Measurements from ENCODE around the gene HIVEP3. TPM values are rescaled to one million over a fixed set of nuclear protein-coding genes. Genes with fewer than 3 reads are reported as not detected.

HIVEP3 gene
- total RNA-seq, 1 experiment from 2014 or later = 3.1 TPM

DNA sequence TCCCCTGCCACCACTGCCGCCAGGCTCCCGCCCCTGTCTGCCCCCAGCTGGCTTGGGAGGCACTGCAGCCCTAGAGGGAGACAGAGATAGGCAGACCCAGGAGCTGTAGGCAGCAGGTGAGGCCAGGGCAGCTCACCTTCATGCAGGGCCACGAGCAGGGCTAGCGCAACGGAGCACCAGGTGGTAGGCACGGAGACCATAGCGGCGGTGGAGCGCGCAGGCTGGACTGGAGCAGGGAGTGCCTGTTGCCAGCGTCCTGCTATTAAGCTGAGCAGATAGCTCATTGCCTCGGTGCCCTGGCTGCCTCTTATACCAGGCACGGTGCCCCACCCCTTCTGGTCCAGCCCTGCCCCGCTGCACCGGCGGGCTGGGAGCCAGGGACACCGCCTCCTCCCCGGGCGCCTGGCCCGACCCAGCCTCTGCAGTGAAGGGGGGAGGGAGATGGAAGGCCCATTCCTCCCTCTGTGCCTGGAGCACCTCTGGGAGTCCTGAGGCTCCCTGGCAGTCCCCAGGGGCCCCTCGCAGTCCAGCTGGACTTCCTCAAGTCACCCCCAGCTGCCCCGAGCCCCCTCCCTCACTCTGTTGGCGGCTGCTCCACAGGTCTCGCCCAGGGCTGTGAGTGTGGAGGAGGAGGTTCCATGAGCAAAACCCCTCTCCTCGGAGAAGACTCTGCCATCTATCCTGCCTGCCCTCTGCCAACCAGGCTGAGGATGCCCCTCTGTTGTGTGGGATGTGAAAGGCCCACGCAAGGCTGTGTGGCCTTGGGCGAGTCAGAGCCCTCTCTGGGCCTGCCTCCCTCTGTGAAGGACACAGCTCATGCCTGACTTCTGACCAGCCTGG is 434.1 kb downstream of the HIVEP3 start, which contains the start of gene EDN2:
Gene EDN2, minus strand, starts transcription at position 282 of the 840 bp plus-strand sequence. Its CDS starts 82 bp downstream, at position 200.
- DNase-seq (ENCODE audit: low spot score) = peak; percentile 50

DNA sequence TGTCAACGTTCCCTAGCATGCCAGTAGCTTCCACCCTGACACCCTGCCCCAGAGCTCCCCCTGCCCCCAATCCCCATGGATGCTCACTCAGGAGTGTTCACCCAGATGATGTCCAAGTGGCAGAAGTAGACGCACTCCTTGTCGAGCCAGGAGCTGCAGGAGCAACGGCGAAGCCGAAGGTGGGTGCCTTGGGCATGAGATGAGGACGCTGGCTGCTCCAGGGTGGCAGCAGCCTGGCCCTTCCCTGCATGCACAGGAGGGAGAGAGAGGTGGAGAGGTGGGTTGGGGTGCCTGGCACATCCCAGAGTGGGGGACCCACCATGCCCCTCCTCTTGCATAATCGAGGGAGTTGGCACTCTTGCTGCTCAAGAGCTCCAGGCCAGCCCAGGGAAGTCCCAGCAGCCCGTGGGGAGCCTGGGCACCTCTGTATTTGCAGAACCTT is 434.7 kb downstream of the HIVEP3 start:
- no peak for DNase-seq (ENCODE audit: low spot score)

DNA sequence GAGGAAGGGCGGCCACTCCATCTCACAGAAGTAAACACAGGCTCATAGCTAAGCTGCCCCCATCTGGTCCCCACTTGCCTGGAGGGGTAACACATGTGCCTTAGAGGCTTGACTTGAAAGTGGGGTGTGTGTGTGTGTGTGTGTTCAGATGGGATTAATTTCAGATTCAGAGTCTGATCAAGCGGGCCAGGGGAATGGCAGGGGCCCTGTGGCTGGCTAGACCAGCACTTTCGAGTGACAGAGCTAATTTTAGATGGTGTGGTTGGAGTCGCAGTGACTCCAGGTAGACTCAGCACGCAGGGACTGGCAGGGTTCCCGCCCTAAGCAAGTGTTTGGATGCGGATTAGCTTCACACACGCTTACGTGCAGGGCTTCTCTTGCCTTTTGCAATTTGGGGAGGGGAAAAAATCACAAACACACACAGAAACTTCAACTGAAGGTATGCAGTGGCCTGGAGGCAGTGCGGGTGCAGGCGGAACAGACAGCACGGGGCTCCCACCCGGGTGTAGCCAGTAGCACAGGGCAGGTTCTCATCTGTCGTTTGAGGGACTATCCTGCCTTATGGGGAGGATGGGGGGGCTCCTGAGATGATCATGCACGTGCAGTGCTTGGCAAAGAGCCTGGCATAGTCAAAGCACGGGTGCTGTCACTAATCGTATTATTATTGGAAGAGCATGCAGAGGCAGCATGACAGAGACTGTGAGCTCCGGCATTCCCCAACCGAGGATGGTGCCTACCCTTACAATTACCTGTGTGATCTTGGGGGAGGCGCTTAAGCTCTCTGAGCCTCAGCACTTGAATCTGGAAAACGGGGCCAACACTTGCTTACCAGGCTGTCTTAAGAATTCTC is 435.5 kb downstream of the HIVEP3 start:
- no peak for DNase-seq (ENCODE audit: low spot score)

DNA sequence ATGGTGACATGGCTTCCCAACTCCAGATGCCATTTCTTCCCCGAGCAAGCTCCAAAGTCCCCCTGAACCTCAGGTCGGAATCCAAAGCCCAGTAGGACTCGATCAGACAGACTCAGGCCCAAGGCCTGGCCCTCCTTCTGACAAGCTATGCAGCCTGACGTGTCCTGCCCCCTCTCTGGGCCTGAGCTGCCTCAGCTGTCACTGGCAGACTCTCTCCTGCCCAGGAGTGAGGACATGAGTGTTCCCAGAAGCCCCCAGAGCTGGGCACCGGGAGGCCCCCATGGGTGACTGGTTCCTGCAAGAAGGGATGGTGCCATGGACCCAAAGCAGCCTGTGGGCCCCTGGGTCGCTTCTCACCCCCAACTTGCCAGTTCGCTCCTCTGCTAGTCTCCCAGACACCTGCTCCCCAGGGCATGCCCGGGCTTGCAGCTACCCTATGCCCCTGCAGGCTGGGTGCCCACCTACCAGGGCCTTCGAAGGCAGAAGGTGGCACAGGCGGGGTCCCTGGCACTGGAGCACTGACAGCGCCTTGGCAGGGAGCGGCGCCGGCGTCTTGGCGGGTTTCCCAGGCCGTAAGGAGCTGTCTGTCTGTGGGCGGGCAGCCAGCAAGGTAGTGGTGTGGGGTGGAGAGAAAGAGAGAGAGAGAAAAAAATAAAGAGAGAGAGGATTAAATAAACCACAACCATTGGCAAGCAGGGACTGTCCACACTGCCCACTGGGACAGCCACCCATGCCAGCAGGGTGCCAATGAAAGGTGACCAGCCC is 436.5 kb downstream of the HIVEP3 start:
- DNase-seq (ENCODE audit: low spot score) = peak; percentile 81

DNA sequence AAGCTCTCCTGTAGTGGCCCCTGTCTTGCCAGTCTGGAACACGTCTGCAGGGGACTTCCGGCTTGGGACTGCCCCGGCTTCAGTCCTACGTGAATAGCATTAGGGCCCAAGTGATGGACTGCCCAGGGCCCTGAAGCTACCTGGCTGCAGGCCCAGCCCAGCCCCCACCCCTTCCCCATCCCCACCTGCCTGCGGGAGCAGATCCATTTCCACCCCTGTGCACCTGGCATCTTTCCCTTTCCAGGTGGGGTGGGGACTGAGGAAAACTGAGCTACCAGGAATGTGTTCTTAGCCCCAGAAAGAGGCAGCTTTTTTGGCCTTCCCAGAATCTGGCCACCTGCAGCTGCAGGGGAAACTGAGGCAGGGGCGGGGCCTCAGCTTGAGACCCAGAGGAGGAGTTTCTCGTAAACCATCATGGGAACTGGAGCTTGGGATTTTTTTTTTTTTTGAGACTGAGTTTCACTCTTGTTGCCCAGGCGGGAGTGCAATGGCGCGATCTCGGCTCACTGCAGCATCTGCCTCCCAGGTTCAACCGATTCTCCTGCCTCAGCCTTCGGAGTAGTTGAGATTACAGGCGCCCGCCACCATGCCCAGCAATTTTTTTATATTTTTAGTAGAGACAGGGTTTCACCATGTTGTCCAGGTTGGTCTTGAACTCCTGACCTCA is 437.5 kb downstream of the HIVEP3 start:
- no peak for DNase-seq (ENCODE audit: low spot score)

DNA sequence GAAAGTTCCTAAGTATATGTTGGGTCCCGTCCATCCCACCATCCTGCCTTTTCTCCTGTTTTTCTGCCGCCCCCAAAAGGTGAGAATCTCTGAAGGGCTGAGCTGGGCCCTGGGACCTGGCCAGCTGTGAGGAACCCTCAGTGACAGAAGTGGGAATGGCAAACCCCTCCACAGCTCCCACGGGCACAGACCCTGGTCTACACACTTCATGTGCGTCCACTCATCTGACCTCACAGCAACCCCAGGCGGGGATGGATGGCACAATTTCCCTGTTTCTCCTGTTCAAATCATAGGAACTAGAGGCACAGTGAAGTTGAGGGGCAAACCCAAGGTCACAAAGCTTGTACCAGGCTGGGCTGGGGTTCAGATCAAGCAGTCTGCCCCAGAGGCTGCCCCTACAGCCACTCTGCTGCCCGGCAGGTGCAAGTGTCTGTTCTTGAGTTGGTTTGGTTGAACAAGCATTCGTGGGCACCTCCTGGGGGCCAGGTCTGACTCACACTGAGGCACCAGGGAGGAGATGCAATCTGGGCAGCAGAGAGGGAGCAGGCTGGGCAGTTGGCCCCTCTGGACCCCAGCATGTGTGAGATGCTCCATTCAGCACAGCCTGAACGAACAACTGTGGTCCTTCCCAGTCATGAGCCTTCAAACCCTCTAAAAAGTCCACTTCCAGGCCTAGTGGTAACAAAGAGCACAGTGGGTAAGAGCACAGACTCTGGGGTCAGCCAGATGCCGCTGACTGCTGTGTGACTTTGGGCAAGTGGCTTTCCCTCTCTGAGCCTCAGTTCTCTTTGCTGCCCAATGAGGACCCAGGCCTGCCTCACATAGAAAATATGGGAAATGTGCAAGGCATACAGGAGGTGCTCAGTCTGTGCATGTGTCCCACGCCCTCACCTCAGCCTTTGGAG is 438.3 kb downstream of the HIVEP3 start:
- DNase-seq (ENCODE audit: low spot score) = no peak

DNA sequence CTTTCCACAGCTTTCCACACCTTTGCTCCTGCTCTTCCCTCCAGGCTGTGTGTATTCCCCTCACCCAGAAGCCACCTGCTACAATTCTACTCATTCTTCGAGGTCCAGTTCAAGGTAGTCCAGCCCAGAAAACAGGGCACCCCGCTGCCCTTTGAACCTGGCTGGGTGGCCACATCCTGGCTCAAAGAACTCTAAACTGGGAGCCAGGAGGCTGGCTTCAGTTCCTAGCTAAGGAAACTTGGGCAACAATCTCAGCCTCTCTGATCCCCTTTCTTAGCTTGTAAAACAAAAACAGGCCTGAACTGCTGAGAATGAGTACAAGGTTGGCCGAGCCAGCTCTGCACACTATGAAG is 438.9 kb downstream of the HIVEP3 start:
- no peak for DNase-seq (ENCODE audit: low spot score)

DNA sequence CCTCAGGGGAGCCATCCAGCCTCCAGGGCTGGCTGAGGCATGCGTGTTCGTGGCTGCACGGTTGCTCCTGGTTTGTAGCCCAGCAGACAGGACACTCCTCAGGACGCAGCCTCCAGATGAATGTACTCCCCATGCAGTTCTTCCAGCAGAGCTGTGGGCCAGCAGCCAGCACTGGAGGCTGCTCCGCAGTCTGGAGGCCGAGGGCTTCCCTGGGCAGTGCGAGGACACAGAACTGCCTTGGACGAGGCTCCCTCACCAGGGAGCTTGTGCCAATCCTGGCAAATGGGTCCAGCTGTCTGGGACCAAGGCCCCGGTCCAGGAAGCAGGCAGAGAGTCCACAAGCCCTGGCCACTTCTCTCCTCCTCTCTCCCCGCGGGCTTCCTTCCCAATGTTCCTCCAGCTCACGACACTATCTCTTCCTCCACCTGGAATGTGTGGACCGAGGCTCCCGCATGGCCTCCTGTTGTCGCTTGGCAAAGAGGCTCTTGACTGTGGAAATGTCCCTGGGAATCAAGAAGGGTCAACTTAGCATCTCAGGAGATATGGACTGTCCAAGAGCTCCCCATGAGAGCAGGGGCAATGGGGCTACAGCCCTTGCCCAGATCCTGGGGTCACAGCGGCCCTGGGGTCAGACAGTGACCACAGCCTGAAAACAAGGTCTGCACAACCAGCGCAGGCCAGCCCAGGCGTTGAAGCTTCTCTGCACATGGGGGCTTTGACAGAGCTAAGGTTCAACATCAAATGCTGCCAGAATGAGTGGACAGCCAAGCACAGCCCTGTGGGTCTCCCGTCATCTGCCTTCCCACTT is 439.5 kb downstream of the HIVEP3 start:
- DNase-seq (ENCODE audit: low spot score) = no peak

DNA sequence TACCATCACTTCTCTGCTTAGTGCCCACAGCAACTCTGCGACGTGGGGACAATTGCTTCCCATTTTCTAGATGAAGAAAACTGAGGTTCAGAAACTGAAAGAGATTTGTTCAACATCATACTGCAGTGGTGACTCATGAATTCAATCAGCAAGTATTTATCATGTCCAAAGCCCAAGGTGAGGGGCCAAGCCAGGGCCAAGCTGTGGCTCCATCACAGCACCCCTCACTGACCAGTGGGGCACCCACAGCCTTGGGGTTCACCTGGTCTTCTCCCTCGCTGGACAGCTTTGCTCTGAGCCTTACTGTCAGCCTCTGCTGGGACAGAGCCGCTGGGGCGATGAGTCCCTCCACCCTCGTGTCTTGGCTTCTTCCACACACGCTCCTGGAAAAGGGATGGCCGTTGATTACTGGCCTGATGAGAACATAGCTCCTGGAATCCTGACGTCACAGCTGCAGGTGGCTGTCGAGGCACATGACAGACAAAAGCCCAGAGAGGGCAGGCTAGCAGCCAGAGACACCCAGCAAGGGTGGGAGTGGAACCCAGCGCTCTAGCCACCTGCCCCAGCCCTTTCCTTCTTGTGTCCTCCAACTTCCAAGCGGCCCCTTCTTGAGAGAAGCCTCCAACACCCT is 440.5 kb downstream of the HIVEP3 start:
- no peak for DNase-seq (ENCODE audit: low spot score)

DNA sequence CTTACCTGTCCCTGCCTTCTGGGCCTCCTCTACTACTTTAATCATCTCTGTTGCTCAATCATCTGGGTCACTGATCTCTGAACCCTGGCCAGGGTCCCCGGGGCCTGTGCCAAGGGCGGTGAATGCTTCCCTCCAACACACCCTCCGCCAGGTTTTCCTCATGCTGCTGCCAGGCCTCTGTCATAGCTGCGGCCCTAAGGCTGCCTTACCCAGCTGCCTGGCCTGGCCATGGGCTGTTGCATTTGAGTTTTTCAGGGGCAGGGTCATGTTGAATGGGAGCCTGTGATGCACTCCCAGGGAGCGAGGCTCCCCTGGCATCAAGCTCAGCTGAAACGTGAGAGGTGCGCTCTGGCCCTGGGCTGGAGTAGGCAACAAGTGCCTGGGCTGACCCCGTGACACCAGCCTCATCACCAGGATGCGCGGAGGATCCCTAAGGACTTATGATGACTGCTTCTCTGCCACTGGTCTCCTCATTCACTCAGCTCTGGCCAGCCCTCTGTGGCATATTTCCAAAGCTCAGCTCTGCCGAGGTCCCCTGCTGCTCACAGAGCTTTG is 441.8 kb downstream of the HIVEP3 start:
- no peak for DNase-seq (ENCODE audit: low spot score)

DNA sequence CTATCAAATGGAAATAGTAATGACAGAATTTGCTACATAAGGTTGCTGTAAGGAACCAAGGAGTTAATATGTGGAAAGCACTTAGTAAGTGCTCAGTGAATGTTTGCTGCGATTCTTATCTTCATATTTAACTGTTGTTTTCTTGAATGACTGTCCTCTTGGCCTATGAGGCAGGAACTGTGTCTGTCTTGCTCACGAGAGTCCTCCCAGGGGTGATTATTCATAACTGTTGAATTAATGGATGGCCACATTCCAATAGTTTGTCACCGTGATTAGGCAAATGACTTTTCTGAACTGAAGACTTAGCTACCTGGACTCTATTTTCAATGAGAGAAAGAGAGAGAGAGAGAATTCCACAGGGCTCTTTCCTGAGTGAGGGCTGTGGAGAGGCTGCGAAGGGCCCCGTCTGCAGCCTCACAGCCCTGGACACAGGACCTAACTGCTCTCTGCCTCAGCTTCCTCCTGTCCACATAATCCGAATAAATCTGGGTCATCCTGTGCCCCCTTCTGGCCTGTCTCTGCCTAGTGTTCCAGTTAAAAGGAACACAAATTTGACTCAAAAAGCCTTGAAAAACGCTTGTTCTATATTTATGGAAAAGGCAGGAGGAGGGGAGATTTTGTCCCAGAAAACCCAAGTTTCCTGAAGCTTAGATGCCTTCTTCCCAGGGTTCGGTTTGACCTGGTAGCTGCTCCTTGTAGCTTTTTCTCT is 442.7 kb downstream of the HIVEP3 start:
- no peak for DNase-seq (ENCODE audit: low spot score)

DNA sequence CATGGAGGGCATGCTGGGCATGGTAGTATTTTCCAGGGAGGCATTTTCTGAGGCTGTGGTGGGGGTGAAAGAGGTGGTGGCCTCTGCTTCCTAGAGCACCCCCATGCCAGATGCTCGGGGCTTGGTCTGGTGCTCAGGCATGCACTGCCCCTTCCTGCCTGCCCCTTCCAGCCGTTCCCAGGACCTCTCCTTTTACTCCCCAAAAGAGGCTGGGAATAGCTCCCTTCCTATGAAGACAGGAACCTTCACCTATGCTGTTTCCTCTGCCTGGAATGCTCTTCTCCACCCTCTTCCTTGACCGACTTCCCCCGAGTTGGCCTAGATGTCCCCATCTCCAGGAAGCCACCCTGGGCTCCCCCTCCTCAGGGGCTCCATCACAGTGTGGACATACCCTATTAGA is 443.4 kb downstream of the HIVEP3 start:
- DNase-seq (ENCODE audit: low spot score) = no peak

DNA sequence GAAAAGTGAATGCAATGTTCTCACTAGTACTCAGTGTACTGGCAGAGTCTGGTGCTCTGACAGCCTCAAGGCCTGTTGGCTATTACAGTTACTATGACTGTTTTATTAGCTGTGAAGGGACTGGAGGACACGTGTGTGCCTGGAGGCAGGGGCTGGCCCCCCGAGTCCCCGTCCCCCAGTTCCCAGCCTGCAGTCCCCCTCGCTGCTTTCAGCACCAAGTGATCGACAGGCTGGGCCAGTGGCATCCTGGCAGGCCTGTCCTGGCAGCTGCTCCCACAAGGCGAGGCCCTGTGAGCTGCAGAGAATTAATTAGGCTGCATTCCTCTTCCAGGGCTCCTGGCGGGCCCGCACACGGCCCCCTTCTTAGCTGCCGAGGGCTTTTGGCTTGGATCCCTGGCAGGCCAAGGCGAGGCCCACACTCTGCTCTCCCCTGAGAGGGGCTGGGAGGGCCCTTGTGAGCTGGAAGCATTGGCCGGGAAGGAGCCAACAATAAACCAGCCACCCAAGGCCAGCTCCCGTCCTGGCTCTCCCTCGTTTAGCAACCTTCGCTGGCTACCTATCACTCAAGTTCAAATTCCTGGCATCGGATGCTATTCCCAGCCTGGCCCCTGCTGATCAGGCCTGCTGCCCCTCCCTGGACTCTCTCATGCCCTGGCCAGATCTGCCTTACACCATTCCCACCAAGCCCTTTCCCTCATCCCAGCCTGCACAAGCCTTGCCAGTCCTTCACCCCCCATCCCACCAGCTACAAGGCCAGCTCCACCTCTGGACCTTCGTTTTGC is 444.0 kb downstream of the HIVEP3 start:
- no peak for DNase-seq (ENCODE audit: low spot score)

DNA sequence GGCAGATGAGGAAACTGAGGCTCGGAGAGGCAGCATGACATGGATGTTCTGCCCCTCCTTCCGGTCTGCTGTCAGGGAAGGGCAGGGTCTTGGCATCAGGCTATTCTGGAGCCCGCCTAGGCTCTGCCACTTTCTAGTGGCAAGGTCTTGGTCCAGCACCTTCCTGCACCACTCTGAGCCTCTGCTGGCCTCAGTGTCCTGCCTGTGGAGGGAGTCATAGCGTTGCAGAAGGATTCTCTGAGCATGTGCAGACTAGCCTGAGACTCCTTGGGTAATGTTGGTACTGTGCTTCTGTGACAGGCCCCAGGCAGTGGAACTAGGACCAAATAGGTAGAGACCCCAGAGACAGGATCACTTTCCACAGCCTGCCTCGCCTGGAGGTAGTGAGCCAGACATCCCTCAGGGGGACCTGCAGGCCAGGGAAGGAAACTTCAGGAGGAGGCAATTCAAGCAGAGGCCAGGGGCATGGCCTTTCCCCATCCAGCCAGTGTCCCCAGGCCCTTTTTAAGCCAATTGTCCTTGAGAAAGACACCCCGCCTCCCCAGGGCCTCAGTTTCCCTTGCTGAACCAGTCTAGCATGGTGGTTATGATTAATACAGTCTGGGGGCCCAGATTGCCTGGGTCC is 444.9 kb downstream of the HIVEP3 start:
- no peak for DNase-seq (ENCODE audit: low spot score)

DNA sequence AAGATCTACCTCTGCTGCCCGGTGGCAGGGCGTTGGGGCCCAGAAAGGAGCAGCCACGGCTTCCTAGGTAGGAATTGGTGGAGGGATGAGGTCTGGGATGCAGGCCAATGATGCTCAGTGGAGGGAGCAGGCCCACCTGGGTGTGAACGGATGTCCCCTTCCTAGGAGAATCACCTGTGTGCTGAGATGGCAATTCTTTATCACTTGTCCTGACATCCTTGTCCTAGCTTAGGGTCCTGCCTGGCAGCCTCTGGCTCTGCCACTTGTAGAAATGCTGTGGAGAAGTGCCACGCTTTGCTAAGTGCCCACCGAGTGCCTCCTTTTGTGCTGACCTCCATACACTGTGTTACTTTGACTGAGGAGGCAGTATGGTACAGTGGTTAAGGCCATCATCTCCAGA is 447.1 kb downstream of the HIVEP3 start:
- DNase-seq (ENCODE audit: low spot score) = no peak

DNA sequence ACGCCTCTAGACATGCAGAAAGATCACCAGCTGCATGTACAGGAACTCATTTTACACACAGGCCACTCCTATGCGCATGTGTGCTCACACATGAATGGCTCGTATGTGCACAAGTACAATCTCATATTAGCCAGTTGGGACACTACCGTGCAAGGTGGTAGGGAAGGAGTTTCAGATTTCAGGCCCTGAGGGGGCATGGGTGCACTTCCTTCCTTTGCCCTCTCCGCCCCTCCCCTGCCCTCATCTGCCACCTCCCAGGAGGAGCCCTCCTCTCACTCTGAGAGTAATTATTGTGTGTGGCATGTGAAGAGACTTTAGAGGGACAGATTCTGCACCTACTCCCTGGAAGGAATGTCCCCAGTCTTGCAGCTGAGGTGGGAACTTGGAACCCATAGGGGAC is 449.0 kb downstream of the HIVEP3 start:
- no peak for DNase-seq (ENCODE audit: low spot score)
